ENCODE measurements around the gene G0S2.

GRCh38 chr1:209703834-209704504 is 28.8 kb downstream of the G0S2 start:
- TF ChIP-seq, protein P1, sequence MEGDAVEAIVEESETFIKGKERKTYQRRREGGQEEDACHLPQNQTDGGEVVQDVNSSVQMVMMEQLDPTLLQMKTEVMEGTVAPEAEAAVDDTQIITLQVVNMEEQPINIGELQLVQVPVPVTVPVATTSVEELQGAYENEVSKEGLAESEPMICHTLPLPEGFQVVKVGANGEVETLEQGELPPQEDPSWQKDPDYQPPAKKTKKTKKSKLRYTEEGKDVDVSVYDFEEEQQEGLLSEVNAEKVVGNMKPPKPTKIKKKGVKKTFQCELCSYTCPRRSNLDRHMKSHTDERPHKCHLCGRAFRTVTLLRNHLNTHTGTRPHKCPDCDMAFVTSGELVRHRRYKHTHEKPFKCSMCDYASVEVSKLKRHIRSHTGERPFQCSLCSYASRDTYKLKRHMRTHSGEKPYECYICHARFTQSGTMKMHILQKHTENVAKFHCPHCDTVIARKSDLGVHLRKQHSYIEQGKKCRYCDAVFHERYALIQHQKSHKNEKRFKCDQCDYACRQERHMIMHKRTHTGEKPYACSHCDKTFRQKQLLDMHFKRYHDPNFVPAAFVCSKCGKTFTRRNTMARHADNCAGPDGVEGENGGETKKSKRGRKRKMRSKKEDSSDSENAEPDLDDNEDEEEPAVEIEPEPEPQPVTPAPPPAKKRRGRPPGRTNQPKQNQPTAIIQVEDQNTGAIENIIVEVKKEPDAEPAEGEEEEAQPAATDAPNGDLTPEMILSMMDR (IDR thresholded peaks at IDR 0.05; ENCODE audit: low read depth, low read length, poor library complexity, severe bottlenecking): no peak
- TF ChIP-seq EZH2phosphoT487 (IDR thresholded peaks at IDR 0.05; ENCODE audit: borderline replicate concordance, low read length): no peak
